ENCODE results near the gene PNMA8B.
"Not testable (repeated sequence)": the region's sequence is repeated elsewhere in the genome, so short reads cannot be mapped to it uniquely, and the experiment has no call there.

The PNMA8B gene

GRCh38 chr19:46495786-46496099 is at the start of gene PNMA8B:
Gene PNMA8B, minus strand, starts transcription at chr19:46495867. Its CDS starts 402 bp downstream, at chr19:46495465.
- DNase-seq, result peak; percentile 15

- no peak for DNase-seq
Measured at GRCh38 chr19:46544651-46545050, 49.0 kb upstream of the PNMA8B start.

GRCh38 chr19:46542428-46543230 is 47.0 kb upstream of the PNMA8B start:
- DNase-seq, result peak; percentile 32

GRCh38 chr19:46537136-46538097 is 41.8 kb upstream of the PNMA8B start:
- no peak for DNase-seq

GRCh38 chr19:46536391-46536790 is 40.7 kb upstream of the PNMA8B start:
- DNase-seq, result no peak

GRCh38 chr19:46533621-46534081 is 38.0 kb upstream of the PNMA8B start:
- no peak for DNase-seq

- DNase-seq, result no peak
Measured at GRCh38 chr19:46533078-46533620, 37.5 kb upstream of the PNMA8B start.

GRCh38 chr19:46530636-46531035 is 35.0 kb upstream of the PNMA8B start:
- no peak for DNase-seq

- DNase-seq, result no peak
Measured at GRCh38 chr19:46529622-46530451, 34.2 kb upstream of the PNMA8B start.

- no peak for DNase-seq
Measured at GRCh38 chr19:46528601-46529590, 33.2 kb upstream of the PNMA8B start.

- DNase-seq, result not testable (repeated sequence)
Measured at GRCh38 chr19:46526801-46527200, 31.1 kb upstream of the PNMA8B start.

- DNase-seq, result no peak
Measured at GRCh38 chr19:46524308-46524707, 28.6 kb upstream of the PNMA8B start.

GRCh38 chr19:46522988-46523387 is 27.3 kb upstream of the PNMA8B start:
- DNase-seq, result not testable (repeated sequence)

GRCh38 chr19:46521241-46521868 is 25.7 kb upstream of the PNMA8B start:
- no peak for DNase-seq

- no peak for DNase-seq
Measured at GRCh38 chr19:46520616-46521015, 24.9 kb upstream of the PNMA8B start.

- no peak for DNase-seq
Measured at GRCh38 chr19:46517471-46517870, 21.8 kb upstream of the PNMA8B start.

- DNase-seq, result no peak
Measured at GRCh38 chr19:46515879-46516350, 20.2 kb upstream of the PNMA8B start.

GRCh38 chr19:46515290-46515609 is 19.6 kb upstream of the PNMA8B start:
- no peak for DNase-seq

GRCh38 chr19:46514589-46515289 is 19.1 kb upstream of the PNMA8B start:
- no peak for DNase-seq

Measured in NCI-H1048 (cell line).